Measurements from ENCODE around the gene SMNDC1.

SMNDC1 gene

GRCh38 chr10:110326351-110327032 is 21.8 kb upstream of the SMNDC1 start:
- DNase-seq = no peak

- DNase-seq = no peak
These were observed 20.1 kb upstream of the SMNDC1 start for GRCh38 chr10:110324805-110325280.

GRCh38 chr10:110324201-110324804 is 19.6 kb upstream of the SMNDC1 start:
- DNase-seq = no peak

GRCh38 chr10:110323503-110323902 is 18.8 kb upstream of the SMNDC1 start:
- DNase-seq = no peak

- no peak for DNase-seq
These were observed 17.3 kb upstream of the SMNDC1 start for GRCh38 chr10:110321869-110322620.

GRCh38 chr10:110317866-110318850 is 13.4 kb upstream of the SMNDC1 start:
- no peak for DNase-seq

GRCh38 chr10:110313674-110314073 is 9.0 kb upstream of the SMNDC1 start:
- DNase-seq = no peak

- DNase-seq = no peak
These were observed 7.5 kb upstream of the SMNDC1 start for GRCh38 chr10:110312206-110312605.

- peak; percentile 3 to 75 for DNase-seq
These were observed 6.7 kb upstream of the SMNDC1 start for GRCh38 chr10:110311357-110311949.

- no peak for DNase-seq
These were observed 6.0 kb upstream of the SMNDC1 start for GRCh38 chr10:110310741-110311140.

- no peak for DNase-seq
These were observed 3.1 kb upstream of the SMNDC1 start for GRCh38 chr10:110307805-110308204.

GRCh38 chr10:110306452-110306768 is 1.7 kb upstream of the SMNDC1 start:
- DNase-seq = no peak

- peak; percentile 52 to 69 for DNase-seq
These were observed 1.2 kb upstream of the SMNDC1 start for GRCh38 chr10:110305767-110306451.

- peak in 1 of 2 experiments; percentile 58 for DNase-seq
These were observed 333 bp downstream of the SMNDC1 start for GRCh38 chr10:110304394-110304779.

- DNase-seq = no peak
These were observed 1.0 kb downstream of the SMNDC1 start for GRCh38 chr10:110303681-110304080.

- DNase-seq = no peak
These were observed 4.2 kb downstream of the SMNDC1 start for GRCh38 chr10:110300486-110300986.

- no peak for DNase-seq
These were observed 7.8 kb downstream of the SMNDC1 start for GRCh38 chr10:110296966-110297365.

GRCh38 chr10:110286841-110287240 is 17.9 kb downstream of the SMNDC1 start:
- DNase-seq = no peak

- no peak for DNase-seq
These were observed 19.2 kb downstream of the SMNDC1 start for GRCh38 chr10:110285501-110285900.

GRCh38 chr10:110284262-110284661 is 20.5 kb downstream of the SMNDC1 start:
- no peak for DNase-seq

- DNase-seq = peak; percentile 36 to 58
These were observed 25.2 kb downstream of the SMNDC1 start for GRCh38 chr10:110279407-110279986.
